Measurements from ENCODE around the gene HSPB9.

The HSPB9 gene

GRCh38 chr17:42142371-42142896, 19.8 kb downstream of the HSPB9 start:
- no peak for TF ChIP-seq CREB1 (IDR thresholded peaks at IDR 0.05; ENCODE audit: low read depth)
- peak; percentile 40; the same call in 1 of the 2 replicates for TF ChIP-seq TEAD4 (IDR thresholded peaks at IDR 0.05)
- TF ChIP-seq TAF1 (IDR thresholded peaks at IDR 0.05; ENCODE audit: low read depth) = no peak
- peak; percentile 30; the same call in 1 of the 2 replicates for TF ChIP-seq EGR1 (IDR thresholded peaks at IDR 0.05)

GRCh38 chr17:42146911-42147607, 24.5 kb downstream of the HSPB9 start:
- TF ChIP-seq REST (IDR thresholded peaks at IDR 0.05; ENCODE audit: low read depth) (no peak), FOXM1 (IDR thresholded peaks at IDR 0.05; ENCODE audit: borderline replicate concordance, low read depth) (no peak), YY1 (IDR thresholded peaks at IDR 0.05; ENCODE audit: low read depth) (no peak), RAD21 (IDR thresholded peaks at IDR 0.05; ENCODE audit: low read depth) (no peak)
- TF ChIP-seq, protein P1, sequence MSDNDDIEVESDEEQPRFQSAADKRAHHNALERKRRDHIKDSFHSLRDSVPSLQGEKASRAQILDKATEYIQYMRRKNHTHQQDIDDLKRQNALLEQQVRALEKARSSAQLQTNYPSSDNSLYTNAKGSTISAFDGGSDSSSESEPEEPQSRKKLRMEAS (IDR thresholded peaks at IDR 0.05) = no peak

- TF ChIP-seq, protein P1 (IDR thresholded peaks at IDR 0.05) = no peak
- TF ChIP-seq EP300 (IDR thresholded peaks at IDR 0.05; ENCODE audit: borderline replicate concordance) (no peak), RAD21 (IDR thresholded peaks at IDR 0.05; ENCODE audit: low read depth) (no peak), CREB1 (IDR thresholded peaks at IDR 0.05; ENCODE audit: low read depth) (no peak), NFIC (IDR thresholded peaks at IDR 0.05) (no peak), CEBPB (IDR thresholded peaks at IDR 0.05) (no peak), REST (IDR thresholded peaks at IDR 0.05; ENCODE audit: low read depth) (no peak), YY1 (IDR thresholded peaks at IDR 0.05; ENCODE audit: low read depth) (no peak), FOXM1 (IDR thresholded peaks at IDR 0.05; ENCODE audit: borderline replicate concordance, low read depth) (no peak)
- TF ChIP-seq, protein P2, sequence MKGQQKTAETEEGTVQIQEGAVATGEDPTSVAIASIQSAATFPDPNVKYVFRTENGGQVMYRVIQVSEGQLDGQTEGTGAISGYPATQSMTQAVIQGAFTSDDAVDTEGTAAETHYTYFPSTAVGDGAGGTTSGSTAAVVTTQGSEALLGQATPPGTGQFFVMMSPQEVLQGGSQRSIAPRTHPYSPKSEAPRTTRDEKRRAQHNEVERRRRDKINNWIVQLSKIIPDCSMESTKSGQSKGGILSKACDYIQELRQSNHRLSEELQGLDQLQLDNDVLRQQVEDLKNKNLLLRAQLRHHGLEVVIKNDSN (IDR thresholded peaks at IDR 0.05) = no peak
Observed at GRCh38 chr17:42153919-42154742, 31.5 kb downstream of the HSPB9 start.

DNA sequence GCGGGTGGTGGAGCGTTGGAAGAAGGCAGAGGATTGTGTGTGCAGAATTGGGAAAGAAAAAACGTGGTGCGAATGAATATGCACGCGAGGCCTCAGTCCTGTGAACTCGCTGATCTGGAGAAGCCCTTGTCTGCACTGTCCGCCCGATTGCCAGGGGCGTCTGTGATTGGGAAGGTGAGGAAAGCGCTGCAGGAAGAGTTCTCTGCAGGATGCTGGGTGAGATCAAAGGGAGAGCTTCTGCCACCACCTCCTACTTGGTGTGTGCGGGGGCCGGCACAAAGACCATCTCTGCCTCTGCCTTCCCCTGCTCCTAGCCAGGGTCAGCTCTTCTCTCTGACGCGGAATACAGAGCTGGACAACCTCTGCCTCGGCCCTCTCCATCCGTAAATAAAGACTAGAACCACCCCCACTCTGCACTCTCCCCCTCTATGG, 33.0 kb downstream of the HSPB9 start:
- TF ChIP-seq TEAD4 (IDR thresholded peaks at IDR 0.05) (no peak), ZBTB7A (IDR thresholded peaks at IDR 0.05; ENCODE audit: low read depth) (no peak), FOXM1 (IDR thresholded peaks at IDR 0.05; ENCODE audit: borderline replicate concordance, low read depth) (no peak), TAF1 (IDR thresholded peaks at IDR 0.05; ENCODE audit: low read depth) (no peak), EP300 (IDR thresholded peaks at IDR 0.05; ENCODE audit: borderline replicate concordance) (no peak), RAD21 (IDR thresholded peaks at IDR 0.05; ENCODE audit: low read depth) (no peak), NFIC (IDR thresholded peaks at IDR 0.05) (no peak), CREB1 (IDR thresholded peaks at IDR 0.05; ENCODE audit: low read depth) (no peak), YY1 (IDR thresholded peaks at IDR 0.05; ENCODE audit: low read depth) (no peak), TCF12 (IDR thresholded peaks at IDR 0.05; ENCODE audit: low read depth) (no peak), REST (IDR thresholded peaks at IDR 0.05; ENCODE audit: low read depth) (no peak), CEBPB (IDR thresholded peaks at IDR 0.05) (no peak), EGR1 (IDR thresholded peaks at IDR 0.05) (no peak)
- TF ChIP-seq, protein P1 (IDR thresholded peaks at IDR 0.05) = no peak
- TF ChIP-seq, protein P2 (IDR thresholded peaks at IDR 0.05) = no peak

Data from Ishikawa (cell line).